ENCODE data around the gene APBB3.

The APBB3 gene

GRCh38 chr5:140575309-140575708 is 10.9 kb upstream of the APBB3 start:
- DNase-seq, result peak in 24 of 56 donors; percentile 5 to 70 (median 24)

DNA sequence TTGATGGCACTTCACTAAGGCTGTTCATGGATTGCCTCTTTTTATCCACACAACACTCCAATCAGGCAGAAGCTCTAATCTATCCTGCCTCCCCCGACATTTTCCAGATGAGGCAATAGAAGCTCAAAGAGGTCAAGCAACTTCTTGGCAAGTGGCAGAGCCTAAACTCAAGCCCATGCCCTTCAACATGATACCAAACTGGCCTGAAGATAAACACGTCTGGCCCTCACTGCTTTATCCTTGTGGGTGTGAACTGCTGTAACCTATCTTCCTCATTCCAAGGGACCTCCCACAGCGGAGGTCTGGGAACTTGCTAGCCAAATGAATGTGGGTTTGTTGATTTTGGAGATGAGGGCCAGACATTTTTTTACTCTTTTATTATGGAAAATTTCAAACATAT is 9.8 kb upstream of the APBB3 start:
- no peak for DNase-seq

GRCh38 chr5:140573683-140574082 is 9.3 kb upstream of the APBB3 start:
- no peak for DNase-seq

DNA sequence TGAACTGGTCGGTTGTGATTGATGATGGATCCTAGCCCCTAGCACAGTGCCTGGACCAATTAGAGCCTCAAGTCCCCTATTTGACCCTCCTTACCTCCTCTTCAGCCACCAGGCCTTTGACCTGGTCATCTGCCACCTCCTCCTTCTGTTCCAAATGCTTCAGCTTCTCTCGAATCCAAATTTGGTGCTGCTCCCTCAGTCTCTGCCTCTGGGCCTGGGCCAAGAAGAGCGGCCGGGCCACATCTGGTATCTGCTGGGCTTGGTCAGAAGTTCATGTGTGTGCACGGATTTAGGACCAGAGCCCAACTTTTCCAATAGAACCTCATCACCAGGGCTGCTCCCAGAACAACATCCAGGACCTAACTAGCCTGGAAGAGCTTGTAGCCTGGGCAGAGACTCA is 6.7 kb upstream of the APBB3 start:
- no peak for DNase-seq

- no peak for DNase-seq
Observed at GRCh38 chr5:140570488-140570887, 6.1 kb upstream of the APBB3 start.

DNA sequence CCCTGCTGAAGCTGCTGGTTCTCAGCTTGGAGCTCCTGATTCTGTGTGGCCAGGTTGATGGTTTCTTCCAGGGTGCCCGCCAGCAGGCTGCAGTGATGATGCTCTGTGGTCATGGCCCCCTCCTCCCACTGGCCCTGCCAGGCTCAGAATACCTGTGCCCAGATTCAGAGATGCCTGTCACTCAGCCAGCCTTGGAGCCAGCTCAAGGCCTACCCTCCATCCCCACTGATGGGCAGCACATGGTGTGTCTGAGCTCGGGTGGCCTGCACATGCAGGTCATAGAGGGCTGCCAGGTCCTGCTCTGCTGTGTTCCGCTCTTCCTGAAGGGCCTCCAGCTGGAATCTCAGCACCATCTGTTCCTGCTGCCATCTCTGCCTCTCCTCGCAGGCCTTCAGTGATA is 5.7 kb upstream of the APBB3 start:
- DNase-seq, result no peak

- DNase-seq, result no peak
Observed at GRCh38 chr5:140569197-140569596, 4.8 kb upstream of the APBB3 start.

- DNase-seq, result no peak
Observed at GRCh38 chr5:140568443-140569063, 4.2 kb upstream of the APBB3 start.

GRCh38 chr5:140567871-140568270 is 3.5 kb upstream of the APBB3 start:
- no peak for DNase-seq

DNA sequence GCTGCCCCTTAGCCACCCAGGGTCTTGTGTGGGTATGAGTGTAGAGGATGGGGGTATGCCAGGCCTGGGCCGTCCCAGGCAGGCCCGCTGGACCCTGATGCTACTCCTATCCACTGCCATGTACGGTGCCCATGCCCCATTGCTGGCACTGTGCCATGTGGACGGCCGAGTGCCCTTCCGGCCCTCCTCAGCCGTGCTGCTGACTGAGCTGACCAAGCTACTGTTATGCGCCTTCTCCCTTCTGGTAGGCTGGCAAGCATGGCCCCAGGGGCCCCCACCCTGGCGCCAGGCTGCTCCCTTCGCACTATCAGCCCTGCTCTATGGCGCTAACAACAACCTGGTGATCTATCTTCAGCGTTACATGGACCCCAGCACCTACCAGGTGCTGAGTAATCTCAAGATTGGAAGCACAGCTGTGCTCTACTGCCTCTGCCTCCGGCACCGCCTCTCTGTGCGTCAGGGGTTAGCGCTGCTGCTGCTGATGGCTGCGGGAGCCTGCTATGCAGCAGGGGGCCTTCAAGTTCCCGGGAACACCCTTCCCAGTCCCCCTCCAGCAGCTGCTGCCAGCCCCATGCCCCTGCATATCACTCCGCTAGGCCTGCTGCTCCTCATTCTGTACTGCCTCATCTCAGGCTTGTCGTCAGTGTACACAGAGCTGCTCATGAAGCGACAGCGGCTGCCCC is 2.9 kb upstream of the APBB3 start:
- no peak for DNase-seq

GRCh38 chr5:140566665-140567064 is 2.3 kb upstream of the APBB3 start:
- no peak for DNase-seq

- no peak for DNase-seq
Observed at GRCh38 chr5:140565780-140566095, 1.3 kb upstream of the APBB3 start.

DNA sequence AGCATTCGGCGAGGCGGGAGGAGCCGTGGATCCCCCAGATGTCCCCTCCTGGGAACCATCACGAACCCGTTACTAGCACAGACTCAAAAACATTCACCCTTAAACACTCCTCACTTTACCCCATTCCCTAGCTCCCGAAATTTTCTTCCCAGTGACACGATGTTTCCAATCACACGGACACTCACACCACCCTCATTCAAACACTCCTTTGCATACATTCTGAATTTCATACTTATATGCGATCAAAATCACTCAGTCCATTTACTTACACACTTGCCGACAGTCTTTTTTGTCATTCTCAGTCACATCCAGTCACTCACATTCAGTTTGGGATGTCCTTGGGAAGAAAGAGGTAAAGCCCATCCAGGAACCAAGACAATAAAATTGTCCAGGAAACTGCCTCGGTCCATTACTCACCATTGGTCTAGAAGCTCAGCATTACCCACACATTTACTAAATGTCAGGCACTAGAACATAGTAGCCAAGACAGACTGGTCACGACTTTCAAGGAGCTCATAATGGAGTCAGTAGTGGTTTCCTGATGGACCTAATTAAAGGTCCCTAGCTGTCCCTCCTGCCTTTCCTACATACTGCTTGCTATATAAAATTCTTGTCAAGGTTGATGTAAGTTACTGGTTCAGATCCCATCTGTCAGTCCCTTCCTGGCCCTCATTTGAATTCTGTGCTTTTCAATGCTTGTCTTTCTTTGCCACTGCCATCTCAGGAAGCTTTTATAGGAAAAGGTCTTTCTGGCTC is 804 bp upstream of the APBB3 start:
- no peak for DNase-seq

- peak in 3 of 56 donors; percentile 16 to 47 (median 25) for DNase-seq
Observed at GRCh38 chr5:140563596-140563995, 802 bp downstream of the APBB3 start.

GRCh38 chr5:140561753-140562523 is 2.5 kb downstream of the APBB3 start:
- no peak for DNase-seq

GRCh38 chr5:140560227-140560626 is 4.2 kb downstream of the APBB3 start:
- DNase-seq, result no peak

DNA sequence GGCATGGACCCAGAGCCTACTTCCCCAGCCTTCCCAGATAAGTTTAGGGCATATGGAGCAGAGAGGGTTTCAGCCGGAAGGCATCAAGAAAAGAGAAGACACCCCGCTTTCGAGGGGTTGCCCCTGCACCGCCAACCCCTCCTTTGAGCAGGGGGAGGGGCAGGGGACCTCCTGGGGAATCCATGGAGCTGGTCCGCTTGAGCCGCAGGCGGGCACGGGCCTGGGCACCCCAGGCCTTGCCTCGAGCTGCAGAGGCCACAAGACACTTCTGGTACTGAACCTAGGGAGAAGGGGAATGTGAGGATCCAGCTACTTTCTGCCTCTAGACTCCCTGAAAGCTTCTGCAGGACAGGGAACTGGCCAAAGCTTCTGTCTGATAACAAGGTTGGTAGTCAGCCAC is 5.9 kb downstream of the APBB3 start:
- no peak for DNase-seq

DNA sequence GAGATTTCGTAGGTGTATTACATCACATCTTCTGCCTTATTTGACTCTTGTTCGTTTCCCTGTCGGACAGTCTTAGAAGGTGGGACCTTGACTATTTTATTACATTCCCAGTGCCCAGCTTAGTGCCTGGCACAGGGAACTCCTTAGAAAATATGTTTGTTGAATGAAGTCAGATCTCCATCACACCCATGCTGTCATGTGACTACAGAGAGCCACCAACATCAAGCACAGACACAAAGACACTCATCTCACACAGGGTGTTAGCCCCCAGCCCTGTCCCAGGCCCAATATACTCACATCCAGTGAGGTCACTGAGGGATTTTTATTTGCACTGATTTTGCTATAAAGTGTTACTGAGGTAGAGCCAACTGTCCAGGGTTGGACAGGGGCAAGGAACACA is 6.4 kb downstream of the APBB3 start:
- no peak for DNase-seq

DNA sequence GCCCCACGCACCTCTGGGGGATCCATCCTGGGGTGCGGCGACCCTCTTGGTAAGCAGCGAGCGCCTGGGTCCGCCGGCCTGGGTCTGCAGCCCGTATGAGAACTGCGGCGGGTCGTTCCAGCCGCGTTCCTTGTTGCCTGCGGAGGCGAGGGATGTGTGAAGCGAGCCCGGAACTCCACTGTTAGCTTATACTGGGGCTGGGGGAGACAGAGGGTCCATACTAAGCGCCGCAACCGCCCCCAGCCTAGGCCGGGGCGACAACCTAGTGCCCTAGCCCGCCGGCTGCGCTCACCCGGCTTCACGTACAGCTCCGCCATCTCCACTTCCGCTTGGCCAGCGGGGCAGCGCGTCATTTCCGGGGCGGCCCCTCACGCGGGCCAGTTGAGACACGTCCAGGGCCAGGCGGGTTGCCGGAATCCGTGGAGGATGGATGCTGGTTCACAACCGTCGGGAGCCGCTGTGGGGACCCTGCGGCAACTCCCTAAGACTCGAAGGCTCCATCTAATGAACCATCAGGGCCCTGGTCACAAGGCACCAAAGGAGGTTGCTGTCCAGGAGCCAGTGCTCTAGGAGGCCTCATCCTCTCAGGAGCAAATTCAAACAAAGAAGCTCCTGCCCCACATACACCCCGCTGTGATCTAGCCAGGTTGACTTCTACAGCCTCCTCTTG is 7.1 kb downstream of the APBB3 start, which contains the start of gene SRA1:
Gene SRA1, minus strand, starts transcription at position 338 of the 670 bp plus-strand sequence. Its CDS starts 21 bp downstream, at position 317.
- peak in 55 of 56 donors; percentile 58 to 97 (median 89) for DNase-seq

GRCh38 chr5:140556438-140556837 is 8.0 kb downstream of the APBB3 start:
- DNase-seq, result no peak

GRCh38 chr5:140555747-140556312 is 8.6 kb downstream of the APBB3 start:
- DNase-seq, result no peak

Measured in nucleus accumbens (tissue), 56 donors.